ENCODE measurements around the gene CNTN4. TPM values are rescaled to one million over a fixed set of nuclear protein-coding genes. Genes with fewer than 3 reads are reported as not detected.

Gene CNTN4
- total RNA-seq, 1 donor from 2014 or later: 0.52 TPM

GRCh38 chr3:2713923-2714322 is 615.3 kb downstream of the CNTN4 start:
- Mint-ChIP-seq H3K27ac (ENCODE audit: unreplicated experiment) (no peak overlapping the region), H3K9me3 (ENCODE audit: low read depth) (no peaks in the 10 kb centered on the region), H3K4me3 (ENCODE audit: unreplicated experiment) (no peak overlapping the region), H3K36me3 (ENCODE audit: low read depth) (no peaks in the 10 kb centered on the region), H3K27me3 (ENCODE audit: low read depth) (no peaks in the 10 kb centered on the region), H3K4me1 (ENCODE audit: low read depth) (no peaks in the 10 kb centered on the region)
- no peak for DNase-seq (ENCODE audit: low spot score)
- peak; percentile 49 for TF ChIP-seq CTCF (IDR thresholded peaks at IDR 0.05)

- no peak overlapping the region for H3K27ac Mint-ChIP-seq (ENCODE audit: unreplicated experiment)
- H3K27me3 Mint-ChIP-seq (ENCODE audit: low read depth): no peaks in the 10 kb centered on the region
- no peaks in the 10 kb centered on the region for H3K9me3 Mint-ChIP-seq (ENCODE audit: low read depth)
- no peak overlapping the region for H3K4me3 Mint-ChIP-seq (ENCODE audit: unreplicated experiment)
- no peak for DNase-seq (ENCODE audit: low spot score)
- no peak for TF ChIP-seq CTCF (IDR thresholded peaks at IDR 0.05)
- H3K4me1 Mint-ChIP-seq (ENCODE audit: low read depth): no peaks in the 10 kb centered on the region
- H3K36me3 Mint-ChIP-seq (ENCODE audit: low read depth): no peaks in the 10 kb centered on the region
These were observed 616.2 kb downstream of the CNTN4 start for GRCh38 chr3:2714834-2715233.

- Mint-ChIP-seq H3K4me1 (ENCODE audit: low read depth) (no peaks in the 10 kb centered on the region), H3K27ac (ENCODE audit: unreplicated experiment) (no peak overlapping the region), H3K4me3 (ENCODE audit: unreplicated experiment) (no peak overlapping the region), H3K27me3 (ENCODE audit: low read depth) (no peaks in the 10 kb centered on the region), H3K36me3 (ENCODE audit: low read depth) (no peaks in the 10 kb centered on the region), H3K9me3 (ENCODE audit: low read depth) (no peaks in the 10 kb centered on the region)
- no peak for DNase-seq (ENCODE audit: low spot score)
- no peak for TF ChIP-seq CTCF (IDR thresholded peaks at IDR 0.05)
These were observed 628.4 kb downstream of the CNTN4 start for GRCh38 chr3:2727101-2727500.

GRCh38 chr3:2727610-2728318 is 629.1 kb downstream of the CNTN4 start:
- no peak for DNase-seq (ENCODE audit: low spot score)
- TF ChIP-seq CTCF (IDR thresholded peaks at IDR 0.05): no peak
- H3K9me3 Mint-ChIP-seq (ENCODE audit: low read depth): no peaks in the 10 kb centered on the region
- no peak overlapping the region for H3K27ac Mint-ChIP-seq (ENCODE audit: unreplicated experiment)
- no peak overlapping the region for H3K4me3 Mint-ChIP-seq (ENCODE audit: unreplicated experiment)
- no peaks in the 10 kb centered on the region for H3K27me3 Mint-ChIP-seq (ENCODE audit: low read depth)
- no peaks in the 10 kb centered on the region for H3K36me3 Mint-ChIP-seq (ENCODE audit: low read depth)
- no peaks in the 10 kb centered on the region for H3K4me1 Mint-ChIP-seq (ENCODE audit: low read depth)

- Mint-ChIP-seq H3K36me3 (ENCODE audit: low read depth) (peaks cover 1% of the 10 kb centered on the region), H3K27ac (ENCODE audit: unreplicated experiment) (no peak overlapping the region), H3K4me3 (ENCODE audit: unreplicated experiment) (no peak overlapping the region), H3K9me3 (ENCODE audit: low read depth) (no peaks in the 10 kb centered on the region), H3K4me1 (ENCODE audit: low read depth) (no peaks in the 10 kb centered on the region), H3K27me3 (ENCODE audit: low read depth) (peaks cover 1% of the 10 kb centered on the region)
- no peak for DNase-seq (ENCODE audit: low spot score)
- no peak for TF ChIP-seq CTCF (IDR thresholded peaks at IDR 0.05)
These were observed 633.2 kb downstream of the CNTN4 start for GRCh38 chr3:2731843-2732242.

Measured in chondrocyte (in vitro differentiated cells).